Suprapubic skin (tissue), 4 donors: Measurements from ENCODE around the gene TST. TPM values are rescaled to one million over a fixed set of nuclear protein-coding genes. Genes with fewer than 3 reads are reported as not detected.

Source experiments
- DNase-seq, 2 donors: peaks; one replicate each; pipeline ENCODE4 v3.0.0-alpha.2; 2019; ENCODE audit warnings: low spot score in 2 of 2
- H3K27ac ChIP-seq: fragments of 200-600 bp; sonication (generic); one replicate; pipeline ENCODE4 v1.5.1; 2019
- H3K27me3 ChIP-seq: fragments of 200-600 bp; sonication (generic); one replicate; pipeline ENCODE4 v1.5.1; 2019
- H3K36me3 ChIP-seq: fragments of 200-600 bp; sonication (generic); one replicate; pipeline ENCODE4 v1.5.1; 2019
- H3K4me1 ChIP-seq: fragments of 200-600 bp; sonication (generic); one replicate; pipeline ENCODE4 v1.5.1; 2019
- H3K4me3 ChIP-seq: fragments of 200-600 bp; sonication (generic); one replicate; pipeline ENCODE4 v1.5.1; 2019; ENCODE audit warnings: mild to moderate bottlenecking
- H3K9me3 ChIP-seq: fragments of 200-600 bp; sonication (generic); one replicate; pipeline ENCODE4 v1.5.1; 2019
- CTCF ChIP-seq, 2 donors: fragments of 200-600 bp in 1 of 2; fragments of 450-650 bp in 1 of 2; sonication (generic) in 1 of 2; IDR thresholded peaks; one replicate each; pipeline ENCODE4 v1.5.1; 2016 to 2019; ENCODE audit warnings: antibody characterized with exemption in 2 of 2, mild to moderate bottlenecking in 1 of 2, moderate library complexity in 1 of 2
- EP300 ChIP-seq: sonication (generic); formaldehyde crosslinking; IDR thresholded peaks from one replicate; pipeline ENCODE4 v1.6.1; 2017; ENCODE audit warnings: antibody characterized with exemption
- POLR2A ChIP-seq, 2 donors: fragments of 450-650 bp; IDR thresholded peaks; one replicate each; pipeline ENCODE4 v1.6.1; 2017; ENCODE audit warnings: antibody characterized with exemption in 2 of 2, mild to moderate bottlenecking in 2 of 2, moderate library complexity in 2 of 2
- POLR2AphosphoS5 ChIP-seq, 3 donors: sonication (generic); formaldehyde crosslinking; IDR thresholded peaks; one replicate each; pipeline ENCODE4 v1.6.1; 2017; ENCODE audit warnings: antibody characterized with exemption in 3 of 3
- WGBS: methylation state at CpG from one replicate; pipeline ENCODE4 v1.1.5; 2018; 5-methylcytosine and 5-hydroxymethylcytosine counted together
- total RNA-seq, 4 donors: library from RNA; depleted of rRNA; stranded (reverse); fragments of >200 nt; gene quantifications; one replicate each; pipeline ENCODE4 v1.1.0, GENCODE V29; 2016

Gene TST
- total RNA-seq, 4 donors from 2014 or later, result 23.2 to 56.3 (median 52.4) TPM

- H3K4me3 ChIP-seq, result no peak overlapping the region
- no peaks in the 10 kb centered on the region for H3K9me3 ChIP-seq
- TF ChIP-seq EP300 (no peak), POLR2A (IDR thresholded peaks at IDR 0.05) (no peak), POLR2AphosphoS5 (IDR thresholded peaks at IDR 0.05) (no peak), CTCF (IDR thresholded peaks at IDR 0.05) (no peak)
- no peak overlapping the region for H3K27ac ChIP-seq
- H3K27me3 ChIP-seq, result no peaks in the 10 kb centered on the region
- H3K4me1 ChIP-seq, result peaks cover 32% of the 10 kb centered on the region
- H3K36me3 ChIP-seq, result peaks cover 51% of the 10 kb centered on the region
- no peak for DNase-seq
- 92% methylated on average over 59 of the region's 71 CpGs for WGBS
These were observed 5.3 kb upstream of the TST start for GRCh38 chr22:37024339-37025157.

- TF ChIP-seq CTCF (IDR thresholded peaks at IDR 0.05) (no peak), POLR2AphosphoS5 (IDR thresholded peaks at IDR 0.05) (no peak)
- Histone ChIP-seq H3K9me3 (no peaks in the 10 kb centered on the region), H3K4me3 (no peak overlapping the region), H3K27ac (no peak overlapping the region), H3K4me1 (peaks cover 35% of the 10 kb centered on the region), H3K36me3 (peaks cover 44% of the 10 kb centered on the region), H3K27me3 (no peaks in the 10 kb centered on the region)
- 96% methylated on average over 18 of the region's 34 CpGs for WGBS
- DNase-seq, result no peak
These were observed 4.6 kb upstream of the TST start for GRCh38 chr22:37023743-37024338.

- Histone ChIP-seq H3K27me3 (no peaks in the 10 kb centered on the region), H3K27ac (peak overlapping the region; percentile 15), H3K9me3 (no peaks in the 10 kb centered on the region), H3K36me3 (peaks cover 35% of the 10 kb centered on the region), H3K4me3 (no peak overlapping the region), H3K4me1 (peaks cover 46% of the 10 kb centered on the region)
- TF ChIP-seq POLR2A (IDR thresholded peaks at IDR 0.05), result no peak
- TF ChIP-seq POLR2AphosphoS5 (IDR thresholded peaks at IDR 0.05), result no peak
- no peak for TF ChIP-seq EP300
- TF ChIP-seq CTCF (IDR thresholded peaks at IDR 0.05), result no peak
- DNase-seq, result no peak
- 79% methylated on average over 9 of the region's 16 CpGs for WGBS
These were observed 3.5 kb upstream of the TST start for GRCh38 chr22:37022483-37023337.

GRCh38 chr22:37021710-37022482 lies 2.6 kb upstream of the TST start:
- no peak for DNase-seq
- Histone ChIP-seq H3K4me1 (peaks cover 54% of the 10 kb centered on the region), H3K9me3 (no peaks in the 10 kb centered on the region), H3K36me3 (peaks cover 27% of the 10 kb centered on the region), H3K4me3 (no peak overlapping the region), H3K27ac (peak overlapping the region; percentile 15), H3K27me3 (no peaks in the 10 kb centered on the region)
- TF ChIP-seq CTCF (IDR thresholded peaks at IDR 0.05) (peak; percentile 15 to 76), POLR2A (IDR thresholded peaks at IDR 0.05) (no peak)
- 64% methylated on average over 9 of the region's 13 CpGs for WGBS
